SU-DHL-6 (cell line): ENCODE measurements around the gene RTP4.

Source experiments
- CTCF ChIP-seq: fragments of 200-600 bp; sonication (generic); IDR thresholded peaks from one replicate; pipeline ENCODE4 v1.5.1; 2017; ENCODE audit warnings: antibody characterized with exemption, mild to moderate bottlenecking, low read length, moderate library complexity; ENCODE audit not compliant: insufficient read depth, poor library complexity, severe bottlenecking
- EZH2phosphoT487 ChIP-seq: fragments of 200-600 bp; sonication (generic), shearing (Covaris generic); conservative IDR thresholded peaks from 2 replicates; pipeline ENCODE4 v1.6.1; 2018; ENCODE audit warnings: mild to moderate bottlenecking, antibody characterized with exemption, low read length, moderate library complexity, mixed read lengths

DNA sequence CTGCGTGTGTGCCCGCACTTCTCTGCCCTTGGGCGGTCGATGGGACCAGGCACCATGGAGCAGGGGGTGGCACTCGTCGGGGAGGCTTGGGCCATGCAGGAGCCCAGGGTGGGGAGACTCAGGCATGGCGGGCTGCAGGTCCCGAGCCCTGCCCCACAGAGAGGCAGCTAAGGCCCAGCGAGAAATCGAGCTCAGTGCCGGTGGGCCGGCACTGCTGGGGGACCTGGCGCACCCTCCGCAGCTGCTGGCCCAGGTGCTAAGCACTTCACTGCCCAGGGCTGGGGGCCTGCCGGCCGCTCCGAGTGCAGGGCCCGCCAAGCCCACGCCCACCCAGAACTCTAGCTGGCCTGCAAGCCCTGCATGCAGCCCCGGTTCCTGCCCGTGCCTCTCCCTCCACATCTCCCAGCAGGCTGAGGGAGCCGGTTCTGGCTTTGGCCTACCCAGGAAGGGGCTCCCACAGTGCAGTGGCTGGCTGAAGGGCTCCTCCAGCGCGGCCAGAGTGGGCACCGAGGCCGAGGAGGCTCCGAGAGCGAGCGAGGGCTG is 553 bp upstream of the RTP4 start:
- TF ChIP-seq CTCF: no peak
- TF ChIP-seq EZH2phosphoT487: no peak
